RWPE1 (cell line): Measurements from ENCODE around the gene CYP2U1.
"Not testable (repeated sequence)": the region's sequence is repeated elsewhere in the genome, so short reads cannot be mapped to it uniquely, and the experiment has no call there.

Experiments
- CTCF ChIA-PET: fragments of 350-600 bp; sonication (Branson Sonifier 250); formaldehyde crosslinking; extraction: SDS; loops from one replicate; lab custom pipeline; 2021; lab: Yijun Ruan, JAX
- POLR2A ChIA-PET: fragments of 400-600 bp; formaldehyde crosslinking; extraction: SDS; loops from one replicate; lab custom pipeline; 2020; ENCODE audit warnings: antibody characterized with exemption; ENCODE audit not compliant: low non-redundant PET; lab: Yijun Ruan, JAX
- DNase-seq: peaks from one replicate; pipeline ENCODE4 v3.0.0; 2012; ENCODE audit warnings: low spot score
- H3K27ac ChIP-seq: fragments of 450-650 bp; 2 replicates; pipeline ENCODE4 v1.5.1; 2017
- CTCF ChIP-seq: fragments of 450-650 bp; conservative IDR thresholded peaks from 2 replicates; pipeline ENCODE4 v1.5.1; 2017; ENCODE audit warnings: low read depth, mild to moderate bottlenecking

CYP2U1 gene

GRCh38 chr4:107900508-107900907, 30.8 kb upstream of the CYP2U1 start:
- H3K27ac ChIP-seq = no peak overlapping the region
- no peak for TF ChIP-seq CTCF
- POLR2A ChIA-PET = no interaction called here
- CTCF ChIA-PET = interaction anchor here (0.6 kb wide), 1 partner anchor 1368 kb away, joined by 3 read pairs; no protein-coding TSS in a partner anchor
- DNase-seq = no peak

- CTCF ChIA-PET = interaction anchor here (0.6 to 0.7 kb wide), 4 partner anchors 19 to 138 kb away, joined by 3 to 5 read pairs (median 3); no protein-coding TSS in a partner anchor
- POLR2A ChIA-PET = no interaction called here
- TF ChIP-seq CTCF = no peak
- no peak for DNase-seq
- H3K27ac ChIP-seq = no peak overlapping the region
Measured at GRCh38 chr4:107901213-107901934, 30.0 kb upstream of the CYP2U1 start.

- ChIA-PET CTCF (interaction anchor here (0.6 kb wide), 1 partner anchor 262 kb away, joined by 3 read pairs; no protein-coding TSS in a partner anchor), POLR2A (no interaction called here)
- no peak for TF ChIP-seq CTCF
- no peak overlapping the region for H3K27ac ChIP-seq
- DNase-seq = no peak
Measured at GRCh38 chr4:107902715-107903114, 28.6 kb upstream of the CYP2U1 start.

GRCh38 chr4:107905082-107905481, 26.3 kb upstream of the CYP2U1 start:
- CTCF ChIA-PET = not testable (repeated sequence)

GRCh38 chr4:107906458-107907100, 24.8 kb upstream of the CYP2U1 start:
- no peak for DNase-seq
- H3K27ac ChIP-seq = no peak overlapping the region
- CTCF ChIA-PET = no interaction called here
- no peak for TF ChIP-seq CTCF
- POLR2A ChIA-PET = no interaction called here

More at GRCh38 chr4:107905082-107905481, 26.3 kb upstream of the CYP2U1 start:
- POLR2A ChIA-PET, DNase-seq, H3K27ac ChIP-seq: not testable (repeated sequence)

- CTCF ChIA-PET = no interaction called here
- POLR2A ChIA-PET = interaction anchor here (0.6 kb wide), 1 partner anchor 83 kb away, joined by 3 read pairs; no protein-coding TSS in a partner anchor
Measured at GRCh38 chr4:107908377-107908776, 23.0 kb upstream of the CYP2U1 start.

More at GRCh38 chr4:107908377-107908776, 23.0 kb upstream of the CYP2U1 start:
- H3K27ac ChIP-seq = no peak overlapping the region
- no peak for DNase-seq
- TF ChIP-seq CTCF = no peak
